GM21423 (cell line): Measurements from ENCODE around the gene DIPK1B.

ENCODE experiments used
- ATAC-seq: cut with Tn5 transposase; IDR thresholded peaks from one replicate; pipeline ENCODE4 v1.9.1; 2021; ENCODE audit warnings: mild to moderate bottlenecking, moderate library complexity; ENCODE audit not compliant: unreplicated experiment

Gene DIPK1B

DNA sequence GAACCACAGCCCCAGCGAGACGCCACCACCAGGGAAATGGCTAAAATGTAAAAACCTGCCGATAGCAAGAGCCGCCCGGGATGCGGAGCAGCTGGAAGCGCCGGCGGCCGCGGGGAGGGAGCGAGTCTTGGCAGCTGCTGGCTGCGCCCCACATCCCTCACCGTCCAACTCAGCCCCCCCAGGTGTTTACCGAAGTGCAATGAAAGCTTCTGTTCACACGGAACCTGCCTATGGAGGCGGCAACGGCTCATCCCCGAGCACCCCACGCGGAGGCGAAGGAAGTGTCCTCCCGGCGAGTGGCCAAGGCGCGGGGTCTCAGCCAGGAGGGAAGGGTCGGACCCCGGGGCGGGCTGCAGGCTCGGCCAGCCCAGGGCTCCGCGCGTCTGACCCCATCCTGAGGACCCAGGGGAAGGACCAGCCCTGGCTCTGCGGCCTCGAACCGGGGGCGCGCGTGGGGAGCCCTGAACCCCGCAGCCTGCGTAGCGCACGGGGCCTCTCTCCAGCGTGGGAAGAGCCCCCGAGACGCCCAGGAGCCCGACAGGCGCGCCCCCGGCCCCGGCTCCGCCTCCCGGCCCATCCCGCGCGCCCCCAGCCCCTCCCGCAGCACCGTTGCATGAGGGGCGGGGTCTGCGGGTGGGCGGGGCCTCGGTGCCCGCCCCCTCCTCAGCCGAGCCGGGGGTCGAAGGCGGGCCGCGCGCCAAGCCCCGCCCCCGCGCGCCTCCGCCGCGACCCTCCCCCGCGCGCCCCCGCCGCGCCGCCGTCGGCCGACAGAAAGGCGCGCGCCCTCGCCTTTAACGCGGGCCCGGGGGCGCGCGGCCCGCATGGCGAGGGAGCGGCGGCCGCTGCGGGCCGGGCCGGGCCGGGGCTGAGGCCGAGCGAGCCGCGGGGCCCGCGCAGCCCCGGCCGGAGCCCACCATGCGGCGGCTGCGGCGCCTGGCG, at the start of gene DIPK1B:
Gene DIPK1B (plus strand): TSS at position 822 of the 939 bp plus-strand sequence. CDS start 94 bp downstream, at position 916.
- no peak for ATAC-seq

DNA sequence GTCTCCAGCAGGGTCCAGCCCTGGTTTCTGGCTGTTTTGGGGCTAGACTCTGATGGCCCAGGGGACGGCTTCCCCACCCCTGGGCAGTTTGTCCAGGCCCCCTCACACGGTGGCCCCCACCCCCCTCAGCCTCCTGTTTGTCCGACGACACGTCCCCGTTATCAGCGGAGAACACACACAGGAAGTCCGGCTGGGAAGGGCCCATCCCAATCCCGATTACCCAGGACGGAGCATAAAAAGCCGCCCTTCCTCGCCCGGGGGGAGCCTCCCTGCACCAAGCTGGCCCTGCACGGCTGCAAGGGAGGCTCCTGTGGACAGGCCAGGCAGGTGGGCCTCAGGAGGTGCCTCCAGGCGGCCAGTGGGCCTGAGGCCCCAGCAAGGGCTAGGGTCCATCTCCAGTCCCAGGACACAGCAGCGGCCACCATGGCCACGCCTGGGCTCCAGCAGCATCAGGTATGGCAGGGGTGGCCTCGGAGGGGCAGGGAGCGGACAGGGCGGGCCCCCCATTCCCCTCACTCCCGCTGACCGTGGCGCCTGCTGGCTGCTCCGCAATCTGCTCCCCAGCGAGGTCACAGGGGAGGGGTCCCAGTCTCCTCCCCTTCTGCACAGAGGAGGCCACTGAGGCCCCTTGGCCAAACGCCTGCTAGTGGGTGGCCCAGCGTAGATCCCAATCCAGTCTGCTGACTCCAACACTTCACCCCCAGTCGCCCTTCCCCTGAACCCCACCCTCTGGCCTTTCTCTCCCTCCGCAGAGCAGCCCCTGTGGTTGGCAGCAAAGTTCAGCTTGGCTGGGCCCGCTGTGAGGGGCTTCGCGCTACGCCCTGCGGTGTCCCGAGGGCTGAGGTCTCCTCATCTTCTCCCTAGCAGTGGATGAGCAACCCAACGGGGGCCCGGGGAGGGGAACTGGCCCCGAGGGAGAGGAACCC, 49.5 kb upstream of the DIPK1B start, which contains the start of gene EGFL7:
Gene EGFL7 (plus strand): TSS at position 261 of the 926 bp plus-strand sequence. CDS start 5,367 bp downstream, outside the sequence.
- ATAC-seq: no peak

DNA sequence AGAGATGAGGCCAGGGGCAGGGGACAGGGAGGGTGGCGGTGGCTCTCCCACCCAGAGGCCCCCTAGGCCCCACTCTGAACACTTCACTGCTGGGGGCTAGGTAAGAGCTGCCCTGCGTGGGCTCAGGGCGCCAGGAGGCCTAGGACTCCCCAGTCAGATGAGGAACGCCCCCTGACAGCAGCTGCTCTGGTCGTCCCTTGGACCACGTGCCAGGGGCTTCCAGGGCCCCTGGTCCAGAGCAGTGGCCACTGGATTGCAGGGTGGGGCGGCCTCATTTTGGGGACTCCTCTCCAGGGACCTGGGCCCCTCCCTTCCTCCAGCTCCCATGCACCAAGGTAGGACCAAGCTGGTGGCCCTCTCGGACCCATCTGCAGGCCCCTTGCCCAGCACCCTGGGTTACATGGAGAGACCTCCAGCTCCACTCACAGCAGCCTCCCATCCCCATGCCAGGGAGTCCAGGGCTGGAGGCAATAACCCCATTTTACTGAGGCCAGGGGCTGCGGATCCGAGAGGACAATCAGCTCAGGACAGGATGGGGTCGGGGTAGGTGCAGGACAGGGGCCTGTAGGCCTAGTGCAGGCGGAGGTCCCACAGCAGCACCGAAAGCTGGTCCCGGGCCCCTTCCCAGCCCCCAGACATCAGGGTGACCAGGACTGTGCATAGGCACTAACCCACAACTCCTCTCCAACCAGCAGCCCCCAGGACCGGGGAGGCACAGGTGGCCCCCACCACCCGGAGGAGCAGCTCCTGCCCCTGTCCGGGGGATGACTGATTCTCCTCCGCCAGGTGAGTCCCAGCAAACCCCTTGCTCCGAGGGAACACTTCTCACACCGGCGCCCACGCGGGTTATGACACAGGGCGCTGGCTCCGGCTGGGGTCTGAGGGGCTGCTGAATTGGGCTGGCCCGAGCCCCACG, 48.1 kb upstream of the DIPK1B start:
- no peak for ATAC-seq

DNA sequence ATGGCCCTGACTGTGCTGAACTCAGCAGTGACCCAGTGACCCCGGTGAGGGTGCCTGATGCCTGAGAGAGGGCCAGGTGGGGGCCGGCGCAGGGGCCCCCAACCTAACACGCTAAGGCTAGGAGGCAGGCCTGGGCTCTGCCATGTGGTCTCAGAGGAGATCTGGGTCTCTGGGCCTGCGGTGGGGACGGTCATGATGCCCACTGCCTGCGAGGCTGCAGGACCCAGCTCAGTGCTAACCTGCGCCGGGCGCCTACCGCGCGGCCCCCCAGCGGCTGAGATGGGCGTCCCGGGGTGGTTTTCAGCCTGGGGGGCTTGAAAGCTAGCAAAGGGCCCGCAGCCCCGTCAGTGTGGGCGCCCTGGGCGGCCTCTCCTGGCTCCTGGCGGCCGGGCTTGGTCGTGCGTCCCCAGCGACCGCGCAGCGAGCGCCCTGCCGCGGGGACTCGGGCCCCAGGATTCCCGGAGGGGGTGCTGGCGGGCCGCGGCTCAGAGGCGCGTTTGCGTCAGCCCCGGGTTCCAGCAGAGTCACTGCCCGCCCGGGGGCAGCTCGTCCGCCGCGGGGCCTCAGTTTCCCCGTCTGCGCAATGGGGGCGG, 47.2 kb upstream of the DIPK1B start:
- no peak for ATAC-seq

DNA sequence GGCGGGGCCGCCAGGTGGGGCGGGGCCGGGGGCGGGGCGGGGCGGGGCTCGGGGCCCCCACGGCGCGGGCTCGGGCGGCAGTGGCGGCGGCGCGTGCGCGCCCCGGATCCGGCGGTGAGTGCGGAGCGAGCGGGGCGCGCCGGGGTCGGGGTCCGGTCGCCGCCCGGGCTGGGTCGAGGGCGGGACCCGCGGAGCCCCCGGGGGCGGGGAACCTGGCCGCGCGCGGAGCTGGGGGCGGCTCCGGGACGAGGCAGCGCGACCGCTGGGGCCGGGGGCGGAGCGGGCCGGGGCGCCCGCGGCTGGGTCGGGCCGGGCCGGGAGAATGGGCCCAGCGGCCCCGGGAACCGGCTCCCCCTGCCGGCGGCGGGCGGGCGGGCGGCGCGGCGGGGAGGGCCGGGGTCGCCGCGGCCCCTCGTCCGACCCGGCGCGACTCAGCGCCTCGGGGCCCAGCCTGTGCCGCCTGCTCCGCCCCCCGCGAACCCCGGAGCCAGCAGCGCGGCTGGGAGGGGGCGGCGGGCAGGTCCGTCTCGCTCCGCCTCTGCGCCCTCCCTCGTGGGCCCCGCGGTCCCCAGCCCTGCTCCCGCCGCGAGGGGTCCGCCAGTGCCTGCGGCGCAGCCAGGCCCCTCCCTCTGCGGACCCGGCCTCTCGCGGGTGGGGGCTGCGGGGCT, 46.5 kb upstream of the DIPK1B start:
- ATAC-seq: no peak

DNA sequence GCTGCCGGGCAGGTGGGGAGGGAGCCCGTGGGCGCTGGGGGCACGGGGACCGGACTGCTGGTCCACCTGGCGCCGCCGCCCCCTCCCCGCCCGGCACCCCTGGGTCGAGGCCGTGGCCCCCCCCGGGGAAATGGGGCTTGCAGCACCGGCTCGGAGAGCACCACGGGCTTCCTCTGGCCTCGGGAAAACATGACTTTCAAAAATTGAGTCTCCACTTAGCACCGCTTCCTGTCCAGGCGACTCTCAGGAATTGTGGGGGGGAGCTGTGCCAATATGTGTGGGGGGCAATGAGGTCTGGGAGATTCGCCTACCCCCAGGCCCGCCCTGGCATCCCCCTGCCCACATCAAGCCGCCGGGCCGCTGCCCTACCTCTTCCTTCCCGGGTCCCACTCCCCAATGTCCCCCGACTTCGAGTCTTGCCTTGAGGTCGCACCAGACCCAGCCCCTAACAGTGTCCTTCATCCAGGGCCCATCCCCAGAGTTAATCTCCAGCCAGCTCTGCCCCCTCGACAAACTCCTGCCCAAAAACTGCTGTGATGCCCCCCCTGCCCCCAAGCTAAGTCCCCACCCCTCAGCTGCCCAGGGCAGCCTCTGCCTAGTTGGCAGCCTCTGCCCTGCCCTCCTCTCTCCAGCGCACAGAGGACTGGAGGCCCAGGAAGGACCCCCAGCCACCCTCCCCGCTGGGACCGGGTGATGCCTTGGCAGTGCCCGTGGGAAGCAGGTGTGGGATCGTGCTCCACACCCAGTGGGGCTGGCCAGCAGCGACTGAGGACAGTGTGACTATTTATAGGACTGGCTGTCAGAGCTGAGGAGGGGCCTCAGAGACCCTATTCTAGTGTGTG, 45.8 kb upstream of the DIPK1B start:
- ATAC-seq: no peak

DNA sequence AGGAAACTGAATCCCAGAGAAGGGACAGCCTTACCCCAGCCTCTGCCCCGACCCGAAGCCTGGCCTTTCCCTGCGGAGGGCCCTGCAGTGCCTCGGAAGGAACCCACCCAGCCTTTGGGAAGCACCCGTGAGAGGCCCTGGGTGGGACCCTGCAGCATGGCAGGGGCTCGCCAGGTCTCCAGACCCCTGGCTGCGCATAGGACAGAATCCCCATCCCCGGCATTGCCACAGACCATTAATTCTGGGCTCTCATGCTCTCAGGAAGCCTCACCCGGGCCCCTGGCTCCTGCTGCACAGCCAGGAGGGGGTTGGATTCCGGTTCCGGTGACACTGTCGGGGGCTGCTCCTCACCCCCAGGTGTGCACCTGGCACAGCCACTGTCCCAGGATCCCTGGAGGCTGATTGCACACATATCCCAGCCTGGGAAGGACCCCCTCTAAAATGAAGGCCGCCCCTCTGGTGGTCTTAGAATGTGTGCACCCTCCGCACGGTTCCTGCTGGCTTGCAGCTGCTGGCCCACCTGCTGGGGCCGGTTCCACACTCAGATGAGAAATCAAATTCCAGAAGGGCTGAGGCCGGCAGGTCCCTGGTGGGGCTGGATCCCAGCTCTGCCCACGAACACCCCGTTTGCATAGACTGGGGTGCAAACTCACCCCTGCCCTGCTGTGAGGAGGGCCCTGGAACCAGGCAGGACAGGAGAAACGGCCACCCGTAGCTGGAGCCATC, 45.0 kb upstream of the DIPK1B start:
- no peak for ATAC-seq

DNA sequence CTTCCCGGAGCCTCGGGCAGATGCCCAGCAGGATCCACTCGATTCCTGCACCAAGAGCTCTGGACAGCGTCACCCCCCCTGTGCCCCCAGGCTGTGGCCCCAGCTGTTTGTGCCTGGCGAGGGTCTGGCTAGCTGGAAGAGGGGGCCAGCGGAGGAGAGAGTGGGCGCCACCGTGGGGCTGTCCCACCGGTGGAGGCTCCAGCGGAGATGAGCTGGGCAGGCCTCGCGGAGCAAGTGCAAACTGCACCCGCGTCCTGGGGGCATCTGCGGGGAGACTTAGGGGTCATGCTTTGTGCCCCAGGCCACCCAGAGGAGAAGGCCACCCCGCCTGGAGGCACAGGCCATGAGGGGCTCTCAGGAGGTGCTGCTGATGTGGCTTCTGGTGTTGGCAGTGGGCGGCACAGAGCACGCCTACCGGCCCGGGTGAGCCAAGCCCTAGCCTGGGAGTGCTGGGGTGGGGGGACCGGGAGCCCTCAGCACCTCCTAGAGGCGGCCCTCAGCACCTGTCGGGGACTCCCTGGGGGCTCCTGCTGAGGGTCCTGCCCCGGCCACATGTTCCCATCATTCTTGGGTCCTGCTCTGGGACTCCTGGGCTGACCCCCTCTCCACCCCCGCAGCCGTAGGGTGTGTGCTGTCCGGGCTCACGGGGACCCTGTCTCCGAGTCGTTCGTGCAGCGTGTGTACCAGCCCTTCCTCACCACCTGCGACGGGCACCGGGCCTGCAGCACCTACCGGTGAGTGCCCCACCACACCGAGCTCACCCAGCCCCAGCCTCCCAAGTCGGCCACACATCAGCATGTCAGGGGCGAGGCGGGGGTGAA, 44.2 kb upstream of the DIPK1B start:
- ATAC-seq: no peak

DNA sequence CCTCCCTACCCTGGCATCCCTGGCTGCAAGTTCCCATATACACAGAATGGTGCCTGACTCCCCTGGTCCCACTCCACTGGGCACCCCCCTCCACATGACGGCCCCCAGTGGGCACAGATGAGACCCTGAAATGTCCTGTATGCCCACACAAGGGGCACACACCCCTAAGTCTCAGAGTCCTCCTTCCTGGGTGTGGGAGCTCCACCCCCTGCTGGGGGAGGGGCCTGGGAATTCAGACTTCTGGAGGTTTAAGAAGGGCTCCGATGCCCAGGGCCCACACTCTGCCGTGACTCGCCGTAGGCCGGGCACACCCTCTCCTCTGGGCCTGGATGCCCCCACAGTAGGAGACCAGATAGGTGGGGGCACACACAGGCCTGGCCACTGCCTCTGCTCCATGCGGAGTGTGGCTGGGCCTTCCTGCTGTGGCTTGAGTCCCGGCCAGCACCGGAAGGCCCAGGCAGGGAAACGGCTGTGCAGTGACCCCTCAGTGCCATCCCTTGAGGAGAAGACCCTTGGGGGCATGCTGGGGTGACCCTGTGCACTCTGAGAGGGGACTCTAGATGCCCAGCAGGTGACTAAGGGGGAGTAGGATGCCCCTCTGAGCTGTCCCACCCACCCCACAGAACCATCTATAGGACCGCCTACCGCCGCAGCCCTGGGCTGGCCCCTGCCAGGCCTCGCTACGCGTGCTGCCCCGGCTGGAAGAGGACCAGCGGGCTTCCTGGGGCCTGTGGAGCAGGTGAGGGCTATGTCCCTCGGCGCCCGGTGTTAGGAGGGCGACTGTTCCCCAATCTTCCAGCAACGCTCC, 43.2 kb upstream of the DIPK1B start:
- ATAC-seq: no peak

DNA sequence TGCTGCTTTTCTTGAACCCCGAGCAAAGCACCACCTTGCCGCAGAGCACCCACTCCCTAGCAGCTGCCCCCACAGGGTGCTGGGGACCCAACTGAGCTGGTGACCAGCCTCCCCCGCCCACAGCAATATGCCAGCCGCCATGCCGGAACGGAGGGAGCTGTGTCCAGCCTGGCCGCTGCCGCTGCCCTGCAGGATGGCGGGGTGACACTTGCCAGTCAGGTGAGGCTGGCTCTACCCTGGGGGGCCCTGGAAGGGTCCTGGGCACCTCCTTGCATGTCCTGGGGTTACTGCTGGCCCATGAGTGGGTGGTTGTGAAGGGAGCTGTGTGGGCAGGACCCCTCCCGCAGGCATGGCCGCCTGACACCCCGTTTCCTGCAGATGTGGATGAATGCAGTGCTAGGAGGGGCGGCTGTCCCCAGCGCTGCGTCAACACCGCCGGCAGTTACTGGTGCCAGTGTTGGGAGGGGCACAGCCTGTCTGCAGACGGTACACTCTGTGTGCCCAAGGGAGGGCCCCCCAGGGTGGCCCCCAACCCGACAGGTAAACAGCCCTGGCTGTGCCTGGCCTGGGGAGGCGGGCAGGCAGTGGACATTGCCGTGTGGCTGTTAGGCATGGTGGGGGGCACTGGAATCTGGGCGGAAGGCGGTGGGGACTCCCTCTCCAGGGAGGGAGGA, 42.4 kb upstream of the DIPK1B start:
- no peak for ATAC-seq

DNA sequence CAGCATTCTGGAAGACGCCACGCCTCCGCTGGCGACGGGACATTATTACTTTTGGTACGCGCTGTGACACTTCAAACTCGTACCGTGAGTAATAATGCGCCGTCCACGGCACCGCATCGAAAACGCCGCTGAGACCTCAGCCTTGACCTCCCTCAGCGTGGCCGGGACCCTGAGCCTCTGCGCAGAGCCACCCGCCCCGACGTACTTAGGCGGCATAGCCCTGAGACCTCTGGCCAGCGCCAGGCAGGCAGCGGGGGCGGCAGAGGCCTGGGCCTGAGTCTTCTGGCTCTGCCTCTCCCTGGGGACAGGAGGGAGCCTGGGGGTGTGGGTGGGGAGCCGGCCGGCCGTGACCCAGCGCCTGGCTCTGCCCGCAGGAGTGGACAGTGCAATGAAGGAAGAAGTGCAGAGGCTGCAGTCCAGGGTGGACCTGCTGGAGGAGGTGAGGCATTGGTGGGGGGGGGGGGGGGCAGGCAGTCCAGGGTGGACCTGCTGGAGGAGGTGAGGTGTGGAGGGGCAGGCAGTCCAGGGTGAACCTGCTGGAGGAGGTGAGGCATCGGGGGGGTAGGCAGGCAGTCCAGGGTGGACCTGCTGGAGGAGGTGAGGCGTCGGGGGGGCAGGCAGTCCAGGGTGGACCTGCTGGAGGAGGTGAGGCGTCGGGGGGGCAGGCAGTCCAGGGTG, 41.7 kb upstream of the DIPK1B start:
- ATAC-seq: no peak

DNA sequence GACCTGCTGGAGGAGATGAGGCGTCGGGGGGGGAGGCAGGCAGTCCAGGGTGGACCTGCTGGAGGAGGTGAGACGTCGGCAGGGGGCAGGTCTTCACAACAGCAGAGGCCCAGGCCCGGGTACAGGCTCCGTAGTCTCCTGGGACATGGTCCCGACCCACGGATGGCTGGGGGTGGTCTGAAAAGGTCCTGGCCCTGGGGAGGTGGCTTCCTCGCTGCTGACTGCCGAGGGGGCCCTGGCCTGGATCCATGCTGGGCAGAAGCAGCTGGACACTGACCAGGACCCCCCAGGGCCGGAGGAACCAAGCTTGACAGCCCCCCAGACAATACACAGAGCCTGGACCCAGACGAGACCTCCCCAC, 41.1 kb upstream of the DIPK1B start:
- ATAC-seq: no peak

DNA sequence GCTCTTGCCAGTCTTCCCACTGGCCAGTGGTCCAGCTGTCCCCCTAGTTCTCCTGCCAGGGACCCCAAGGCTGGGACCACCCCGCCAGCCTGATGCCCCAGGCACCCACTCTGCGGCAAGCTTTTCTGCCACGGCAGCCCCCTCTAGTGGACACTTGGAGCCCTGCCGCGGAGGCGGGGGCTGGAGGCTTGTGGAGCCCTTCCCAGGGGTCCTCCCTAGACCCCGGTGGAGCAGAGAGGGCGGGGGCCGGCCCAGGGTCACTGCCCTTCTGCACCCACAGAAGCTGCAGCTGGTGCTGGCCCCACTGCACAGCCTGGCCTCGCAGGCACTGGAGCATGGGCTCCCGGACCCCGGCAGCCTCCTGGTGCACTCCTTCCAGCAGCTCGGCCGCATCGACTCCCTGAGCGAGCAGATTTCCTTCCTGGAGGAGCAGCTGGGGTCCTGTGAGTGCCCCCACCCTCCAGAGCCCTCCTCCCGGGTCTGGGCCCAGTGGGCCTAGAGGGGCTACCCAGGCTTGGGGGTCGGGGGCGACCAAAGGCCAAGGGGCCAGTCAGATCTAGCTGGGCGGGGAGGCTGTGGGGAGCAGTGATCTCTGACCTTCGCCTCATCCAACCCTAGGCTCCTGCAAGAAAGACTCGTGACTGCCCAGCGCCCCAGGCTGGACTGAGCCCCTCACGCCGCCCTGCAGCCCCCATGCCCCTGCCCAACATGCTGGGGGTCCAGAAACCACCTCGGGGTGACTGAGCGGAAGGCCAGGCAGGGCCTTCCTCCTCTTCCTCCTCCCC, 40.5 kb upstream of the DIPK1B start:
- no peak for ATAC-seq

DNA sequence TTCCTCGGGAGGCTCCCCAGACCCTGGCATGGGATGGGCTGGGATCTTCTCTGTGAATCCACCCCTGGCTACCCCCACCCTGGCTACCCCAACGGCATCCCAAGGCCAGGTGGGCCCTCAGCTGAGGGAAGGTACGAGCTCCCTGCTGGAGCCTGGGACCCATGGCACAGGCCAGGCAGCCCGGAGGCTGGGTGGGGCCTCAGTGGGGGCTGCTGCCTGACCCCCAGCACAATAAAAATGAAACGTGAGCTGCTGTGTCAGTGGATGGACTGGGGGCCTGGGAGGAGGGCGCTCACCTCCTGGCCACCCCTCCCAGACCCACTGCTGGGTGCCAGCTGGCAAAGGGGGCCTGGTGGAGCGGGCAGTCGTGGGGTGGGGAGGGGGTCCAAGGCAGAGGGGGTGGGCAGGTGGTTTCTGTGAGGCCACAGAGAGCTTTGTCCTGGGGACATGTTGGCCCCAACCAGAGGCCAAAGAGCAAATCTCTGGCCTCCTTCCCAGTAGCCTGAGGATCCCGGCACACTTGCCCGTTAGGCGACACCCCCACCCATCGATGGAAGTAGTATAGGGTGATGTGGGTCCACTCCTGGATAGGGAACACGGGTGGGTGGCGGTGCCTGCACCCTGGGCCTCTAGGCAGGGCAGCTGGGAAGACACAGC, 39.8 kb upstream of the DIPK1B start:
- no peak for ATAC-seq
